HG03066 (cell line): ENCODE results near the gene ULBP1.
"Not testable (repeated sequence)": the region's sequence is repeated elsewhere in the genome, so short reads cannot be mapped to it uniquely, and the experiment has no call there.

Experiments used
- ATAC-seq: cut with Tn5 transposase; IDR thresholded peaks from one replicate; pipeline ENCODE4 v1.9.1; 2021; ENCODE audit warnings: low read depth; ENCODE audit not compliant: unreplicated experiment

ULBP1 gene

GRCh38 chr6:149933036-149933435, 30.7 kb upstream of the ULBP1 start:
- no peak for ATAC-seq

DNA sequence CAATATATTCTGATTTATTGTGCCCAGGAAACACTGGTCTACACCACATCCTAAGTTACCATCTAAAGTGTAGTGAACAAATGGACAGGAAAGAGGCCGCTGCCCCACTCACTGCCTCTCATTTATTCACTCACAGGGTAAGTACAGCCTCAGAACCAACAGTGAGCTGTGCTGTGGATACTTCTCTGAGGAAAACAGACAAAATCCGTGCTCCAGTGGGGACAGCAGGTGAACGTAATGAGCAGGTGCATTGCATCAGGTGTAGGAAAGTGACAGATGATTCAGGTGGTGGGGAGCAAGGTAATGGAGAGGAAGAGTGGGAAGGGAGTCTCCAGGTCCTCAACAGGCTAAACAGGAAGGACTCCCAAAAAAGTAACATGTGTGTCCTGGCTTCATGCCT, 30.3 kb upstream of the ULBP1 start:
- no peak for ATAC-seq

- no peak for ATAC-seq
Measured at GRCh38 chr6:149934249-149935156, 29.2 kb upstream of the ULBP1 start.

DNA sequence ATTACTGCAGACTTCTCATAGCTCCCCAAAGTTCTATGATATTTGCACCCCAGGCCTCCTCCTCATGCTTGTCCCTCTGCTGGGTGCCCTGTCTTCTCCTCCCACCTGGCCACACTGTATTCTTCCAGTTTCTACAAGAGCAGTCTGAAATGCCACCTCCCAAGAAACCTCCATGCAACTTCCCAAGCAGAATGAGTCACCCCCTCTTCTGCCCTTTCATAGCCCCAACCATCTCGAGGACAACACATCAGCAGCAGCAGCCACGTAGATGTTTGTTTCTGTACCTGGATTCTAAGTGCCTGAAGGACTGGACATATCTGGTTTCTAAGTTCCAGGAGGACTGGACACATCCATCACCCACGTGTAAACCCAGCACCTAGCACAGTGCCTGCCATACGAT, 28.5 kb upstream of the ULBP1 start:
- no peak for ATAC-seq

- ATAC-seq, result no peak
Measured at GRCh38 chr6:149935668-149936067, 28.1 kb upstream of the ULBP1 start.

GRCh38 chr6:149936743-149937142, 27.0 kb upstream of the ULBP1 start:
- ATAC-seq, result no peak

DNA sequence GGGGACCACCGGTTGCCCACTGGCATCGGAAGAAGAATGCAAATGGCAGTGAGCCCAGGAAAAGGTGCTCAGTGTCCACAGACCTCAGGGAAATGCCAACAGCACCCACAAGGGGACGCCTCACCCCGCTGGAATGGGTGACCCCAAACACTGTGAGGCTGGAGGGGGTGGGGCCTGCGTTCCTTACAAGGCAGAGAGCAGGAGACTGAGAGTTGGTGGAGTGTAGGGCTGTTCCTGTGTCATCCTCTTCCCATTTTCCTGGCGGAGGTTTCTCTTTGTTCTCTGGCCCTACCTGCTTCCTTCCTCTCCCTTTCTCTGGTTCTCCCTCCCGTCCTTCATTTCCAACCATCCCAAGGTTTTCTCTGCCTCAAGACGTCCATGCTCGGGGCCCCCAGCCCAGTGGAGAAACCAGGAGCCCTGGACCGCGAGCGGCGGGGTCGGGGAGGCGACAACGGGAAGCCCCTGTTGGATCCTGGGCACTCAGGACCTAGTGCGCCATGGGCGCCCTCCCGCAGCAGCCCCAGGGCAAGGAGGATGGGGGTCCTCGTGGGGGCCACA, 25.7 kb upstream of the ULBP1 start:
- not testable (repeated sequence) for ATAC-seq

DNA sequence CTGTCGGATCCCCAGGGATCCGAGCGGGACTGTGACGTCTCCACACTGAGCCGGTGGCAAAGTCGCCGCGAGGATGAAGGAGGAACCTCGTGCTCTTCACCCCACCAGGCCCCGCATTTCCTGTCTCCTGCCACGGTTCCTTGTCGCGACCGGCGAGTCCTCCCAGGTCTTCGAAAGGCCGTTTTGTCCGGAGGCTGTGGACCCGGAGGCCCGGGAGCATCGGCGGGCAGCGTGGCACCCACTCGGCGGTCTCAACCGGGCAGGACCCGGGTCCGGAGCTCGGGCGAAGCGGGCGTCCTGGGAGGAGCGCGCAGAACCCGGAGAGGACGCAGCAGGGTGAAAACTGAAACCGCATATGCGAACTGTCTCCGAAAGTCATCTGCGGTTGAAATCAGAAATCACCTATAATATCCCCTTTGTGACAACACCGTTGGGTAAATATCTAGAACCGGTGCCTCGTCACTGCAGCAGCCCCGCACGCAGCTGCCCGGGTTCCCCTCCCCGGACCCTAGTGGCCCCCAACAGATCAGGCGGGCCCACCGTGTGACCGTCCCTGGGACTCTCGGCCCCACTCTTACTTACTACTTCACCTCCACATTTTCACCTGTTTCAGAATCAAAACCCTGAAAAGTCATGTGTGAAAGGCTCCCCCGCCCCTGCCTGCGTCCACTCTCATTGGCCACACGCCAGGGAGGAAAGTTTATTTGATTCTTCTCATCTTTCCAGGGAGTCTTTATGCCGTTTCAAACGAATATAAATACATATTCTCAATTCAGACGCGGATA, 25.0 kb upstream of the ULBP1 start:
- ATAC-seq, result peak; percentile 80

GRCh38 chr6:149939356-149939648, 24.4 kb upstream of the ULBP1 start:
- no peak for ATAC-seq

- no peak for ATAC-seq
Measured at GRCh38 chr6:149939909-149940671, 23.7 kb upstream of the ULBP1 start.

GRCh38 chr6:149940672-149940982, 23.1 kb upstream of the ULBP1 start:
- no peak for ATAC-seq

GRCh38 chr6:149941583-149942460, 21.9 kb upstream of the ULBP1 start, which contains the start of gene ULBP2:
Gene ULBP2 (plus strand): TSS chr6:149942014. CDS start chr6:149942073, 59 bp downstream.
- no peak for ATAC-seq

- ATAC-seq, result no peak
Measured at GRCh38 chr6:149942461-149942829, 21.3 kb upstream of the ULBP1 start.

- not testable (repeated sequence) for ATAC-seq
Measured at GRCh38 chr6:149943321-149943720, 20.4 kb upstream of the ULBP1 start.

GRCh38 chr6:149945276-149945675, 18.5 kb upstream of the ULBP1 start:
- not testable (repeated sequence) for ATAC-seq

DNA sequence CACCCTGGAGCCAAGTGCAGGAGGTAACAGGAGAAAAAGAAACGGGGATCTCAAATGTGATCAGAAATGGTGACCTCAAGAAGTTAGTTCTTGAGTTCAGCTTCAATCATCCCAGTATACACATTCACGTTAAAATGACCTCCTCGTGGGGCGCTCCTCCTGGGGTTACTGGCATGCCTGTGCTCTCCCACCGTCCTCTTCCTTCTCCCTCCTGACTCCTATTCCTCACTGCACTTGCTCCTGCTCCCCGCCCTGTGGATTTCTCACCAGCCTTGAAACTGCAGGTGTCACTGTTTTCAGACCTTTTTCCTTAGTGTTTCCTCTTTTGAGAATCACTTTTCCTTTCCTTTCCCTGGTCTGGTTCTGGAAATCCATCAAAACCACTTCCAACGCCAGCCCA, 17.1 kb upstream of the ULBP1 start:
- ATAC-seq, result not testable (repeated sequence)

- not testable (repeated sequence) for ATAC-seq
Measured at GRCh38 chr6:149947533-149947932, 16.2 kb upstream of the ULBP1 start.

DNA sequence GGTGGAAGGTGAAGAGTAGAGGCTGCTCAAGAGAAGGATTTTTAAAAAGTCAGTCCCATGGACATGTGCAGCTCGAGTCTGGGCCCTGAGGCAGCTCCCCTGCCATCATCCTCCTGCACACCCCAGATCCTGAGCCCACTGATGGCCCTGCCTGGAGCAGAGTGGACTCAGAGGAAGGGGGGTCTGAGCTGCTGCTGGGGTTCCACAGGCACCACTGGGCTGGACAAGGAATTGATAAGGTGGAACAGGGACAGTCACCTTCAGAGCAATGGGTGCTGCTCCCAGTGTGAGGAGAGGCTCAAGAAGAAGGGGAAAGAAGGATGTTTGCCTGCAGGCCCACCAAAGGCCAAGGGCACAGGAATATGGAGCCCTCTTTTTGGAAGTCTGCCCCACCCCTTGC, 15.7 kb upstream of the ULBP1 start:
- ATAC-seq, result no peak

DNA sequence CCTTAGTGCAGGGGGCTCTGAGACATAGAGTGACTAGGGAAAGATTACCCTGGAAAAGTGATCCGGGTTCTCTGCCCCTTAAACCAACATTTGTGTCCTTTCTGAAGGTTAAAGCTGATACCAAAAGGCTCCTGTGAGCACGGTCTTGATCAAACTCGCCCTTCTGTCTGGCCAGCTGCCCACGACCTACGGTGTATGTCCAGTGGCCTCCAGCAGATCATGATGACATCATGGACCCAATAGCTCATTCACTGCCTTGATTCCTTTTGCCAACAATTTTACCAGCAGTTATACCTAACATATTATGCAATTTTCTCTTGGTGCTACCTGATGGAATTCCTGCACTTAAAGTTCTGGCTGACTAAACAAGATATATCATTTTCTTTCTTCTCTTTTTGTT, 15.1 kb upstream of the ULBP1 start:
- no peak for ATAC-seq

- ATAC-seq, result no peak
Measured at GRCh38 chr6:149950423-149950822, 13.3 kb upstream of the ULBP1 start.
